Measurements from ENCODE around the gene TXNRD1. TPM values are rescaled to one million over a fixed set of nuclear protein-coding genes. Genes with fewer than 3 reads are reported as not detected.
A peak's percentile ranks its signal among the peaks of the same experiment; 100 is the strongest.

Gene TXNRD1
- total and polyA plus RNA-seq, 2 of the 8 experiments (the other 6 are each of a cell fraction or from before 2014, with no cell fraction given): 56.8 to 127 TPM

DNA sequence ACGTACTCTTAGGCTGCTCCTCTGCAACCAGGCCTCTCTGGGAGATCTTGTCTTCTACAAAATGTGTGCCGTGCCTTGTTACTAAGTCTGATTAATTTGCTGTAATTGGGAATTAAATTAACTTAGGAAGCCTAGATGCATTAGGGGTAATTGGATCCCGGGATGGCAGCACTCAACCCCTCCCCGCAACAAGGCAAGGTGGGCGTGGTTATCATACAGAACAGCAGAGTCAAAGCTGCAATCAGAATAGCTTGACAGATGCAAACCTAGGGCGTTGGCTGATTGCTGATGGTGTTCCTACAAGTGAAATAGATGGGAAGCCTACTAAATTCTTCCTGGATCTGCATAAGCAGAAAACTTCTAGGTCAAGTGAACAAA is 43.0 kb upstream of the TXNRD1 start:
- no peak for FAIRE-seq
- no peak overlapping the region for H2BK15ac ChIP-seq (ENCODE audit: low read length)
- CTCF ChIA-PET (ENCODE audit: partially characterized antibody): no interaction called here
- TF ChIP-seq JUN (IDR thresholded peaks at IDR 0.05; ENCODE audit: low read depth, low read length) (no peak), RAD21 (IDR thresholded peaks at IDR 0.05 in 1 of 2, conservative IDR thresholded peaks at IDR 0.05 in 1 of 2; ENCODE audit: low read depth in 2 of 2, low read length in 2 of 2) (no peak), TAF1 (IDR thresholded peaks at IDR 0.05; ENCODE audit: low read depth, low read length) (no peak), RBBP5 (IDR thresholded peaks at IDR 0.05; ENCODE audit: borderline replicate concordance, low read depth, low read length) (no peak), JUND (IDR thresholded peaks at IDR 0.05; ENCODE audit: low read length) (no peak), FOSL1 (IDR thresholded peaks at IDR 0.05; ENCODE audit: insufficient read depth, low read depth, low read length) (no peak), SIRT6 (IDR thresholded peaks at IDR 0.05; ENCODE audit: low read length) (no peak), MAFK (IDR thresholded peaks at IDR 0.05; ENCODE audit: low read depth, low read length) (no peak), ASH2L (IDR thresholded peaks at IDR 0.05; ENCODE audit: low read length) (no peak), POLR2A (IDR thresholded peaks at IDR 0.05; ENCODE audit: control extremely low read depth in 1 of 2, low read depth in 2 of 2, low read length in 2 of 2) (no peak), CBX8 (IDR thresholded peaks at IDR 0.05; ENCODE audit: borderline replicate concordance, low read depth, low read length) (no peak), ZNF274 (IDR thresholded peaks at IDR 0.05; ENCODE audit: borderline replicate concordance, extremely low read depth, low read length) (no peak), SP2 (IDR thresholded peaks at IDR 0.05; ENCODE audit: low read length) (no peak), CREB1 (IDR thresholded peaks at IDR 0.05) (no peak)
- TF ChIP-seq, protein P1, sequence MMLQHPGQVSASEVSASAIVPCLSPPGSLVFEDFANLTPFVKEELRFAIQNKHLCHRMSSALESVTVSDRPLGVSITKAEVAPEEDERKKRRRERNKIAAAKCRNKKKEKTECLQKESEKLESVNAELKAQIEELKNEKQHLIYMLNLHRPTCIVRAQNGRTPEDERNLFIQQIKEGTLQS (IDR thresholded peaks at IDR 0.05; ENCODE audit: insufficient read depth, low read depth, low read length): no peak

More for the DNA sequence above, 43.0 kb upstream of the TXNRD1 start:
- Histone ChIP-seq H3K79me2 (ENCODE audit: control insufficient read depth in 1 of 2, insufficient read depth in 2 of 2, low read length in 2 of 2) (no peaks in the 10 kb centered on the region), H3K27ac (ENCODE audit: low read depth, low read length) (no peak overlapping the region), H3K9ac (replicated peaks in 1 of 4; ENCODE audit: extremely low read depth in 1 of 4, low read depth in 3 of 4, low read length in 3 of 4) (no peak overlapping the region), H2BK120ac (replicated peaks; ENCODE audit: low read depth, low read length) (no peak overlapping the region), H3K9me3 (ENCODE audit: insufficient read depth in 2 of 2, low read depth in 1 of 2, low read length in 1 of 2) (no peaks in the 10 kb centered on the region), H2AK5ac (ENCODE audit: low read depth, low read length) (no peak overlapping the region), H3K23ac (ENCODE audit: insufficient read length) (no peak overlapping the region), H4K5ac (ENCODE audit: insufficient read length, low read depth, low read length) (no peak overlapping the region), H2BK20ac (ENCODE audit: low read length) (no peak overlapping the region), H2AFZ (ENCODE audit: low read length) (peak overlapping the region; percentile 91), H3K18ac (ENCODE audit: extremely low read depth, low read length) (no peak overlapping the region), H4K20me1 (replicated peaks in 1 of 2; ENCODE audit: control insufficient read depth in 1 of 2, insufficient read depth in 2 of 2, low read length in 2 of 2) (no peaks in the 10 kb centered on the region), H3K36me3 (ENCODE audit: control insufficient read depth in 2 of 4, insufficient read depth in 4 of 4, low read length in 3 of 4) (no peaks in the 10 kb centered on the region; a peak in 1 of 8 replicates), H4K8ac (ENCODE audit: extremely low read depth, insufficient read depth, low read length) (no peak overlapping the region), H4K91ac (replicated peaks; ENCODE audit: insufficient read length, low read length) (no peak overlapping the region), H3K4me2 (ENCODE audit: insufficient read depth in 1 of 2, low read depth in 2 of 2, low read length in 2 of 2) (peak overlapping the region in 1 of 2 experiments; percentile 30; a peak in 2 of 4 replicates), H2BK5ac (ENCODE audit: low read depth, low read length) (no peak overlapping the region), H3K14ac (ENCODE audit: insufficient read length) (no peak overlapping the region), H3K56ac (replicated peaks; ENCODE audit: insufficient read length, low read depth, low read length) (no peak overlapping the region), H3K4ac (replicated peaks; ENCODE audit: insufficient read length, low read depth, low read length) (no peak overlapping the region), H3K23me2 (ENCODE audit: low read depth, low read length) (no peaks in the 10 kb centered on the region), H3K79me1 (ENCODE audit: low read depth, low read length) (no peaks in the 10 kb centered on the region), H2BK12ac (ENCODE audit: low read depth, low read length) (no peak overlapping the region), H3K27me3 (replicated peaks in 1 of 4; ENCODE audit: control insufficient read depth in 3 of 4, extremely low read depth in 1 of 4, insufficient read depth in 3 of 4, low read length in 3 of 4) (0 out of 7 replicates have a peak, but pooled peaks cover 0 to 2% (median 0%) of the 10 kb centered on the region in 4 experiments), H3K4me1 (replicated peaks in 1 of 4; ENCODE audit: control insufficient read depth in 3 of 4, insufficient read depth in 4 of 4, low read length in 3 of 4) (no peaks in the 10 kb centered on the region), H3K4me3 (ENCODE audit: extremely low read depth in 1 of 4, insufficient read depth in 2 of 4, low read depth in 3 of 4, low read length in 4 of 4) (no peak overlapping the region)
- WGBS, 2 experiments (ENCODE audit: extremely low coverage in 1 of 2, insufficient coverage in 1 of 2, insufficient read length in 1 of 2, insufficient replicate concordance in 2 of 2, low coverage in 1 of 2, low lambda C conversion rate in 2 of 2, missing lambda C conversion rate in 1 of 2): 93% methylated on average over 6 of the region's 6 CpGs; no CpG with 5 or more reads in 1 of the 2 experiments
- DNase-seq (ENCODE audit: low read depth in 1 of 2, low spot score in 2 of 2): peak in 1 of 2 experiments; percentile 34
- POLR2A ChIA-PET (ENCODE audit: partially characterized antibody): interaction anchor here (2.2 kb wide), 1 partner anchor 116 kb away, joined by 9 read pairs; no protein-coding TSS in a partner anchor

Measured in H1 (cell line).